SK-N-SH (cell line): Measurements from ENCODE around the gene CMTM8. TPM values are rescaled to one million over a fixed set of nuclear protein-coding genes. Genes with fewer than 3 reads are reported as not detected.

Source experiments
- CTCF ChIA-PET: fragments of 300-600, 350-600 bp; formaldehyde crosslinking; extraction: SDS; loops from one replicate; lab custom pipeline; 2021; lab: Yijun Ruan, JAX
- POLR2A ChIA-PET: fragments of 350-600 bp; sonication (Branson Sonifier 250); formaldehyde crosslinking; extraction: SDS; loops from one replicate; lab custom pipeline; 2020; ENCODE audit warnings: antibody characterized with exemption, inconsistent platforms; lab: Yijun Ruan, JAX
- DNase-seq: peaks from one replicate; pipeline ENCODE4 v3.0.0; 2012
- H2AFZ ChIP-seq: fragments of 200-600 bp; sonication (generic); 2 replicates; pipeline ENCODE4 v1.8.1; 2016; ENCODE audit warnings: antibody characterized with exemption, mild to moderate bottlenecking, low read depth
- H3F3A ChIP-seq: fragments of 200-600 bp; sonication (generic); replicated peaks from 2 replicates; pipeline ENCODE3; 2016; ENCODE audit warnings: antibody characterized with exemption, mild to moderate bottlenecking; ENCODE audit not compliant: insufficient read depth
- H3K27ac ChIP-seq, 2 experiments: fragments of 200-500 bp in 1 of 2; fragments of 200-600 bp in 1 of 2; sonication (Bioruptor generic) in 1 of 2; sonication (generic), shearing (Covaris generic) in 1 of 2; 2 replicates each; pipeline versions ENCODE4 v1.5.1 to v1.6.1; 2014 to 2016; ENCODE audit warnings: low read depth in 2 of 2, inconsistent platforms in 1 of 2, low read length in 1 of 2, mild to moderate bottlenecking in 1 of 2, mixed read lengths in 1 of 2
- H3K27me3 ChIP-seq: fragments of 200-600 bp; sonication (generic), shearing (Covaris generic); 2 replicates; pipeline ENCODE4 v1.6.1; 2016; ENCODE audit warnings: mixed run types; ENCODE audit not compliant: insufficient read depth
- H3K36me3 ChIP-seq, 2 experiments: fragments of 200-500 bp in 1 of 2; fragments of 200-600 bp in 1 of 2; sonication (Bioruptor generic) in 1 of 2; sonication (generic) in 1 of 2; replicated peaks in 1 of 2; 2 replicates each; pipeline versions ENCODE3 to v1.5.1; 2014 to 2016; ENCODE audit warnings: low read length in 1 of 2, mild to moderate bottlenecking in 1 of 2; ENCODE audit not compliant: insufficient read depth in 2 of 2, control insufficient read depth in 1 of 2
- H3K4me1 ChIP-seq, 2 experiments: fragments of 200-500 bp in 1 of 2; fragments of 200-600 bp in 1 of 2; sonication (Bioruptor generic) in 1 of 2; sonication (generic), shearing (Covaris generic) in 1 of 2; 2 replicates each; pipeline versions ENCODE4 v1.5.1 to v1.6.1; 2014 to 2016; ENCODE audit warnings: low read depth in 1 of 2, low read length in 1 of 2, mixed run types in 1 of 2; ENCODE audit not compliant: insufficient read depth in 2 of 2, control insufficient read depth in 1 of 2
- H3K4me2 ChIP-seq: fragments of 200-600 bp; sonication (generic), shearing (Covaris generic); 2 replicates; pipeline ENCODE4 v1.6.1; 2017; ENCODE audit warnings: mixed run types
- H3K4me3 ChIP-seq, 2 experiments: fragments of 200-500 bp in 1 of 2; fragments of 200-600 bp in 1 of 2; sonication (Bioruptor generic) in 1 of 2; sonication (generic), shearing (Covaris generic) in 1 of 2; 2 replicates each; pipeline versions ENCODE4 v1.5.1 to v1.8.1; 2014 to 2016; ENCODE audit warnings: low read depth in 2 of 2, inconsistent platforms in 1 of 2, low read length in 1 of 2, mild to moderate bottlenecking in 1 of 2, mixed read lengths in 1 of 2, moderate library complexity in 1 of 2
- H3K79me2 ChIP-seq: fragments of 200-600 bp; sonication (generic); 2 replicates; pipeline ENCODE4 v1.8.1; 2017; ENCODE audit warnings: mild to moderate bottlenecking; ENCODE audit not compliant: insufficient read depth
- H3K9ac ChIP-seq: fragments of 200-600 bp; sonication (generic); 2 replicates; pipeline ENCODE4 v1.6.1; 2017; ENCODE audit warnings: mixed run types
- H3K9me2 ChIP-seq: fragments of 200-600 bp; sonication (generic); 2 replicates; pipeline ENCODE4 v1.6.1; 2017; ENCODE audit warnings: mixed run types
- H3K9me3 ChIP-seq: fragments of 200-600 bp; sonication (generic); 2 replicates; pipeline ENCODE4 v1.6.1; 2017; ENCODE audit warnings: mixed run types, mild to moderate bottlenecking, moderate library complexity
- H4K20me1 ChIP-seq: fragments of 200-600 bp; sonication (generic); 2 replicates; pipeline ENCODE4 v1.6.1; 2017; ENCODE audit warnings: mild to moderate bottlenecking, mixed run types; ENCODE audit not compliant: insufficient read depth
- CTCF ChIP-seq: fragments of 200-600 bp; sonication (generic); IDR thresholded peaks from 2 replicates; pipeline ENCODE4 v1.6.1; 2017; ENCODE audit warnings: antibody characterized with exemption, mild to moderate bottlenecking, moderate library complexity
- FOXJ3 ChIP-seq: sonication (generic); formaldehyde crosslinking; IDR thresholded peaks from 2 replicates; pipeline ENCODE4 v1.5.1; 2020; ENCODE audit warnings: mild to moderate bottlenecking, missing genetic modification reagents
- NRF1 ChIP-seq: IDR thresholded peaks from 2 replicates; pipeline ENCODE4 v1.6.1; 2012; ENCODE audit warnings: low read depth, mild to moderate bottlenecking, low read length
- POLR2AphosphoS5 ChIP-seq: IDR thresholded peaks from 2 replicates; pipeline ENCODE4 v1.6.1; 2012; ENCODE audit warnings: low read depth, low read length
- RFX5 ChIP-seq: IDR thresholded peaks from 2 replicates; pipeline ENCODE4 v1.6.1; 2012; ENCODE audit warnings: mild to moderate bottlenecking, improper control_type of control experiment, low read length
- SMC3 ChIP-seq: IDR thresholded peaks from 2 replicates; pipeline ENCODE4 v1.6.1; 2012; ENCODE audit warnings: low read depth, low read length, improper control_type of control experiment
- ZBTB33 ChIP-seq: IDR thresholded peaks from 2 replicates; pipeline ENCODE4 v1.4.0; 2012; ENCODE audit warnings: low read depth, borderline replicate concordance
- WGBS: methylation state at CpG from one replicate; pipeline ENCODE4 v1.1.6; 2017; ENCODE audit warnings: low lambda C conversion rate; 5-methylcytosine and 5-hydroxymethylcytosine counted together
- polyA plus RNA-seq, 3 experiments: library from polyadenylated mRNA; depleted of rRNA; stranded (reverse); fragments of >200 nt; gene quantifications; 2 replicates each; pipeline ENCODE4 v1.2.3, GENCODE V29; 2012

CMTM8 gene
- polyA plus RNA-seq, 1 of the 3 experiments (the other 2 are of a cell fraction) = 9.7 TPM

DNA sequence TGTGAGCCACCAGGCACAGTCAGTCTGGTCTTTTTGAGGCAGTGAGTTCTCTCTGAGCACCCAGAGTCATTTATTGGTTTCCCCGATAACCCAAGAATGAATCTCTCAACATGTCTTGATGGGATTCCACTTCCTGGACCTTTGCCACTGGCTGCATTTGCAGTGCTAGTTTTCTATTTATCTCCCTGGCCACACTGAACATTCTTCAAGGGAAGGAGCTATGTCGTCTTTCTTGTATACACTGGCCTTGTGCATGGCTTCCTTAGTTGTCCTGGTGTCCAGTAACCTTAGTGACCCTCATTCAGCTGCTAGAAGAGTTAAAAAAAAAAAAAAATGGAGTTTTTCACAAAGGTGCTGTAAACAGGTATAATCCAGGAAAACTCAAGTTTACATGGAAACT is 88.3 kb downstream of the CMTM8 start:
- POLR2A ChIA-PET = no interaction called here
- CTCF ChIA-PET = no interaction called here
- 88% methylated on average over 2 of the region's 2 CpGs for WGBS
- Histone ChIP-seq H3K36me3 (no peaks in the 10 kb centered on the region), H4K20me1 (no peaks in the 10 kb centered on the region; the same call in 1 of the 2 replicates), H3K4me1 (no peaks in the 10 kb centered on the region), H3K9ac (no peak overlapping the region), H3K27me3 (no peaks in the 10 kb centered on the region), H3F3A (no peaks in the 10 kb centered on the region), H3K9me2 (no peaks in the 10 kb centered on the region), H2AFZ (no peak overlapping the region), H3K27ac (no peak overlapping the region), H3K4me3 (no peak overlapping the region), H3K79me2 (no peaks in the 10 kb centered on the region), H3K9me3 (no peaks in the 10 kb centered on the region), H3K4me2 (no peak overlapping the region)
- TF ChIP-seq ZBTB33 (no peak), POLR2AphosphoS5 (no peak), FOXJ3 (no peak)
- DNase-seq = no peak

DNA sequence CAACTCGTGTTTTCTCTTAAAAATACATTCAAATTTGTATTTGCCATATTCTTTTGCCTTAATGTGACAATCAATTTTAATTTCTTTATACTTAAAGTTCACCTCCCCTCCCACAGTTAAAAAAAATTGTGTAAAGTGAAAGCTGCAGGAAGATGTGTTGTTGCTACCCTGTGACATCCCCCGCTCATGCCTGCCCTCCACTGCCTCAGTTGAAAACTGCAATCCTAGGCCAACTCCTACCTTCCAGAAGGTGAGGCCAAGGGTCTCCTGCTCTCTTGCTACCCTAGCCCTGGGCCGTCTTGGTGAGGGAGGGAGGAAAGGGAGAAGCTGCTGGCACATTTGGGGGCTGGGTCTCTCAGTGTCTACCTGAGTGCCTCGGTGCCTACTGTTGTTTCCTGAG is 96.2 kb downstream of the CMTM8 start:
- Histone ChIP-seq H3K27me3 (no peaks in the 10 kb centered on the region), H3K4me2 (no peak overlapping the region)
- TF ChIP-seq NRF1 (no peak), SMC3 (0 out of 2 replicates have a peak, but pooled peaks have one; percentile 9), CTCF (no peak), RFX5 (no peak)
- TF ChIP-seq, all 33 proteins: peak for 1
- Histone ChIP-seq H3K4me3 (no peak overlapping the region), H3K4me1 (peaks cover 0 to 3% of the 10 kb centered on the region in 2 experiments; a peak in 1 of 4 replicates), H4K20me1 (no peaks in the 10 kb centered on the region), H3K36me3 (no peaks in the 10 kb centered on the region), H3K9me2 (no peaks in the 10 kb centered on the region), H3K9ac (no peak overlapping the region), H2AFZ (no peak overlapping the region), H3K27ac (no peak overlapping the region), H3F3A (no peaks in the 10 kb centered on the region), H3K9me3 (no peaks in the 10 kb centered on the region), H3K79me2 (no peaks in the 10 kb centered on the region)
- ChIA-PET CTCF (interaction anchor here (1.2 to 3.1 kb wide), 3 partner anchors 9 to 41 kb away, joined by 3 to 9 read pairs (median 3); no protein-coding TSS in a partner anchor), POLR2A (interaction anchor here (0.6 kb wide), 1 partner anchor 92 kb away, joined by 3 read pairs; no protein-coding TSS in a partner anchor)
- 81% methylated on average over 4 of the region's 4 CpGs for WGBS
- no peak for DNase-seq
